HepG2 (cell line): ENCODE data around the gene CEBPE. TPM values are rescaled to one million over a fixed set of nuclear protein-coding genes. Genes with fewer than 3 reads are reported as not detected.

Source experiments
- JDP2 ChIP-seq: sonication (generic); formaldehyde crosslinking; IDR thresholded peaks from 2 replicates; pipeline ENCODE4 v1.8.1; 2022; ENCODE audit warnings: missing genetic modification reagents, borderline replicate concordance
- NFATC3 ChIP-seq: sonication (generic); formaldehyde crosslinking; IDR thresholded peaks from 2 replicates; pipeline ENCODE4 v1.5.1; 2020; ENCODE audit warnings: mild to moderate bottlenecking, missing genetic modification reagents
- PCBP2 ChIP-seq: fragments of 200-400 bp; formaldehyde crosslinking; optimal IDR thresholded peaks from 2 replicates; pipeline ENCODE3; 2018; ENCODE audit warnings: low read length, low read depth; ENCODE audit not compliant: poor library complexity, severe bottlenecking
- SYNCRIP ChIP-seq: fragments of 200-400 bp; formaldehyde crosslinking; IDR thresholded peaks from 2 replicates; pipeline ENCODE4 v1.6.1; 2018; ENCODE audit warnings: mild to moderate bottlenecking, low read depth, low read length; ENCODE audit not compliant: insufficient read depth
- TSC22D2 ChIP-seq: sonication (generic); formaldehyde crosslinking; IDR thresholded peaks from 2 replicates; pipeline ENCODE4 v1.5.1; 2020; ENCODE audit warnings: missing genetic modification reagents, mild to moderate bottlenecking, borderline replicate concordance
- ZBTB40 ChIP-seq, 2 experiments: fragments of 450-650 bp in 1 of 2; sonication (generic) in 1 of 2; formaldehyde crosslinking in 1 of 2; IDR thresholded peaks; 2 replicates each; pipeline versions ENCODE4 v1.6.1 to v1.8.0; 2016 to 2022; ENCODE audit warnings: antibody characterized with exemption in 1 of 2, mild to moderate bottlenecking in 1 of 2, missing genetic modification reagents in 1 of 2
- ZFP36 ChIP-seq: fragments of 150-350 bp; IDR thresholded peaks from 2 replicates; pipeline ENCODE4 v1.6.1; 2018; ENCODE audit warnings: borderline replicate concordance, low read length, low read depth; ENCODE audit not compliant: partially characterized antibody
- ZNF609 ChIP-seq: sonication (generic); formaldehyde crosslinking; IDR thresholded peaks from 2 replicates; pipeline ENCODE4 v1.4.0; 2020; ENCODE audit warnings: mild to moderate bottlenecking, missing genetic modification reagents, borderline replicate concordance
- ZNF879 ChIP-seq: sonication (generic); formaldehyde crosslinking; IDR thresholded peaks from 2 replicates; pipeline ENCODE4 v1.8.1; 2023; ENCODE audit warnings: missing genetic modification reagents
- polyA plus RNA-seq, 8 experiments: library from polyadenylated mRNA; depleted of rRNA in 3 of 8; stranded (reverse) in 7 of 8; unstranded in 1 of 8; fragments of >200 nt; fragmentation: Illumina TruSeq in 4 of 8; extraction: Trizol in 4 of 8; gene quantifications; 2 replicates each; pipeline versions ENCODE4 v1.2.1 to v1.2.3, GENCODE V29; 2011 to 2016; ENCODE audit warnings: low read depth in 4 of 8, missing spikeins in 1 of 8, mixed read lengths in 1 of 8; ENCODE audit not compliant: insufficient read depth in 1 of 8
- total RNA-seq, 5 experiments: library from RNA; depleted of rRNA; stranded (reverse); fragments of >200 nt; fragmentation: Illumina TruSeq; extraction: Trizol; gene quantifications; 2 replicates each; pipeline ENCODE4 v1.2.3, GENCODE V29; 2016; ENCODE audit warnings: low read depth in 1 of 5

CEBPE gene
- total and polyA plus RNA-seq, 2 of the 13 experiments (the other 11 are each of a cell fraction or from before 2014, with no cell fraction given): 0.09 to 0.11 TPM

- TF ChIP-seq ZNF879 (no peak), PCBP2 (peak; percentile 81), JDP2 (CRISPR knock-in tag) (no peak), TSC22D2 (CRISPR knock-in tag) (peak; percentile 96; the same call in 1 of the 2 replicates), ZFP36 (peak; percentile 81), ZNF609 (CRISPR knock-in tag) (no peak), NFATC3 (CRISPR knock-in tag) (no peak), ZBTB40 (IDR thresholded peaks at IDR 0.05) (no peak), ZBTB40 (CRISPR knock-in tag; IDR thresholded peaks at IDR 0.05) (0 out of 2 replicates have a peak, but pooled peaks have one; percentile 32), SYNCRIP (no peak)
These were observed 1.6 kb upstream of the CEBPE start (continued) for GRCh38 chr14:23120541-23121251.
